Measurements from ENCODE around the gene FCGBP.

FCGBP gene

DNA sequence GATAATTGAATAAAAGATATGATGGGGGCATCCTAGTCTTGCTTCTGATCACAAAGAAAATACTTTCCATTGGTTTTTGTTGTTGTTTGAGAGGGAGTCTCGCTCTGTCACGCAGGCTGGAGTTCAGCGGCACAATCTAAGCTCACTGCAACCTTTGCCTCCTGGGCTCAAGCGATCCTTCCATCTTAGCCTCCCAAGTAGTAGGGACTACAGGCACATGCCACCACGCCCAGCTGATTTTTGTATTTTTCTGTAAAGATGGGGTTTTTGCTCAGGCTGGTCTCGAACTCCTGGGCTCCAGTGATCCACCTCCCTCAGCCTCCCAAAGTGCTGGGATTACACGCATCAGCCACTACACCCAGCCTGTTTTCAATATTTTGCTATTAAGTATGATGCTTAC lies 19.5 kb upstream of the FCGBP start:
- DNase-seq (ENCODE audit: extremely low read depth, low read depth), result no peak
- TF ChIP-seq, protein P1, sequence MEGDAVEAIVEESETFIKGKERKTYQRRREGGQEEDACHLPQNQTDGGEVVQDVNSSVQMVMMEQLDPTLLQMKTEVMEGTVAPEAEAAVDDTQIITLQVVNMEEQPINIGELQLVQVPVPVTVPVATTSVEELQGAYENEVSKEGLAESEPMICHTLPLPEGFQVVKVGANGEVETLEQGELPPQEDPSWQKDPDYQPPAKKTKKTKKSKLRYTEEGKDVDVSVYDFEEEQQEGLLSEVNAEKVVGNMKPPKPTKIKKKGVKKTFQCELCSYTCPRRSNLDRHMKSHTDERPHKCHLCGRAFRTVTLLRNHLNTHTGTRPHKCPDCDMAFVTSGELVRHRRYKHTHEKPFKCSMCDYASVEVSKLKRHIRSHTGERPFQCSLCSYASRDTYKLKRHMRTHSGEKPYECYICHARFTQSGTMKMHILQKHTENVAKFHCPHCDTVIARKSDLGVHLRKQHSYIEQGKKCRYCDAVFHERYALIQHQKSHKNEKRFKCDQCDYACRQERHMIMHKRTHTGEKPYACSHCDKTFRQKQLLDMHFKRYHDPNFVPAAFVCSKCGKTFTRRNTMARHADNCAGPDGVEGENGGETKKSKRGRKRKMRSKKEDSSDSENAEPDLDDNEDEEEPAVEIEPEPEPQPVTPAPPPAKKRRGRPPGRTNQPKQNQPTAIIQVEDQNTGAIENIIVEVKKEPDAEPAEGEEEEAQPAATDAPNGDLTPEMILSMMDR (IDR thresholded peaks at IDR 0.05; ENCODE audit: low read depth, low read length), result no peak

DNA sequence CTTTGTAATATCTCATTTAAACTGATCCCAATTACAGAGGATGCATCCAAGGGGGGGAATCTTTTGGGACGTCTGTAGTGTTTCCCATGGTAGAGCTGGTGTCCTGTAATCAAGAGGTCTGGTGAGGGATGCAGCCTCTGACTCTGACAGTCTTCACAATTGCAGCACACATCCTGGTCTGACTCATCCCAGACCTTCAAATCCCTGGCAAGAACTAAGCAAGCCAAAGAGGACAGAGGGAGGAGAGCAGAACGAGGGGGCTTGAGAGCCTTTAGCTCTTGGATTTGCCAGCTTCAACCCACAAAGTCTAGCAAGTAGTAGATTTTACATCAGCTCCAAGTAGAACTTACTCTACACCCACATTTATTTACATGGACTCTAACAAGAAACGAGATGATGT lies 17.3 kb upstream of the FCGBP start:
- TF ChIP-seq, protein P1 (IDR thresholded peaks at IDR 0.05; ENCODE audit: low read depth, low read length), result no peak
- no peak for DNase-seq (ENCODE audit: extremely low read depth, low read depth)

DNA sequence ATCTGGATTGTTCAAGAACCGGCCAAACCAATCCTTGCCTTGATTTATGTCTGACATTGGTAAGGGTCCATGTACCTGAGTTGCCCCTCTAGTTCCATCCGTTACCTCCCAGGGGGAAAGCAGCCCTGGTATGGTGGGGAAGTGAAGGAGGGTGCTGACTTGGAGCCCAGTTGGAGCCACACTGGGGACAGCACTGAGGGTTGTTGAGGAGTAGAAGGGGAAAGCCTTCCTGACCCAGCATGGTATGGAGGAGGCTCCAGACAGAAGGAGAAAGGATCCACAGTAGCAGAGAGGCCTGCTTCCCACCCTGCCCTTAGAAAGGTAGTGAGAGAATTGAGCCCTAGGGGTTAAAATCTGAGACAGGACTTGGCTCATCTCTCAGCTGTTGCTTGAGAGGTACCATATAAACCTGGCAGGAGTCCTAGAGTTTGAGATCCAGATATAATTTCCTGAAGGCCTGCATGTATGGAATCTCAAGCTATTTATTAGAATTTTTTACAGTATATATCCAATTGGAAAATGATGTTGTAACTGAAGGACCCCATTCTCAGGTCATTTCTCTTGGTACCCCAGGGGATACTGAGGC lies 16.7 kb upstream of the FCGBP start:
- TF ChIP-seq, protein P1 (IDR thresholded peaks at IDR 0.05; ENCODE audit: low read depth, low read length), result no peak
- no peak for DNase-seq (ENCODE audit: extremely low read depth, low read depth)

DNA sequence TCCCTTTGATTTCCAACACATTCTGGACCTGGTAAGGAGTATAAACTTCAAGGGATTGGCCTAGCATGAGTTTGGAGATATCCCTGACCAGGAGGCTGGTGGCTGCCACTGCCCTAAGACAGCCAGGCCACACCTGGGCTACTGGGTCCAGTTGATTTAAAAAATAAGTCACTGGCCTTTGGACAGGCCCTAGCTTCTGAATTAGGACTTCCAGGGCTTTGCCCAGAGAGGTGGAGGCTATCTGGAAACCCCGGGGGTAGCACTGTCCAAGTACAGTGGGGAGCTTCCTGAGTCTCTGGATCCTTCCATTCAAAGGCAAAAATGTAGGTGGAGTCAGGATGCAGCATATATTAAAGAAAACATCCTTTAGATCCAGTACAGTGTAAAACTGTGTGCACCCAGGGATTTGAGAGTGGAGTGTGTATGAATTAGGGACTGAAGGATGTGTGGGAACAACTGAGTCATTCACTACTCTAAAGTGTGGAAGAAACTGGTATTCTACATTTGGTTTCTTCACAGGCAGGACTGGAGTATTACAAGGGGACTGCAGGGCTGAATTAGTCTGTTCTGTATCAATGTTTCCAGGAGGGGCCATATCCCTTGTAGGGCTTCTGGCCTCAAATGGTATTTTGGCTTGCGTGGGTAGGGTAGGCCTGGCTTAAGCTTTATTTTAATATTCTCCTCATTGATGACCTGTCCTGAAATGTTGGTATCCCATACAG lies 14.8 kb upstream of the FCGBP start:
- TF ChIP-seq, protein P1 (IDR thresholded peaks at IDR 0.05; ENCODE audit: low read depth, low read length), result no peak

DNA sequence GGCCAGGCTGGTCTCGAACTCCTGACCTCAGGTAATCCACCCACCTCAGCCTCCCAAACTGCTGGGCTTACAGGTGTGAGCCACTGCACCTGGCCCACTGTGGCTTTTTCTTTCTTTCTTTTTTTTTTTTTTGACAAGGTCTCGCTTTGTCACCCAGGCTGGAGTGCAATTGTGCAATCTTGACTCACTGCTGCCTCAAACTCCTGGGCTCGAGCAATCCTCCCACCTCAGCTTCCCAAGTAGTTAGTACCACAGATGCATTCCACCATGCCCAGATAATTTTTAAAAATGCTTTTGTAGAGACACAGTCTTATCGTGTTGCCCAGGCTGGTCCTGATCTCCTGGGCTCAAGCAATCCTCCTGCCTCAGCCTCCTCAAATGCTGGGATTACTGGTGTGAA lies 12.1 kb upstream of the FCGBP start:
- DNase-seq (ENCODE audit: extremely low read depth, low read depth), result no peak

More for the DNA sequence above, 14.8 kb upstream of the FCGBP start:
- DNase-seq (ENCODE audit: extremely low read depth, low read depth), result no peak

DNA sequence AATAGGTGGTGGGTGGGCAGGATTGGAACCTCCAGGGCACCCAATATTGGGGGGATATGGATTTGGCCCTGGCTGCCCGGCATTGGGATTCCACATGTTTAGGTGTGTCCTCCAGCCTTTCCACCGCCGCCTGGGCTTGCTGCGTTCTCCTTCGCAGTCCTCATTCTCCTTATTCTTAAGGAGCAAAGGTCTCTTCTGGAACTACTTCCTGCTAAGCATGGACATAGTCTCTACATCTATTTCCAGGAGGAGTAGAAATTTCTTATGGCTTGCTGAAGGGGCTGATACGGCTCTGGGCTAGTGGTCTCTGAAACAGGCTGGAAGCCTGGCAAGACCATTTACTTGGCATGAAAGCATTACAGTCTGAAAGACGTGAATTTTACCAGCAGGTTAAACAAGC lies 9.2 kb upstream of the FCGBP start:
- TF ChIP-seq, protein P1 (IDR thresholded peaks at IDR 0.05; ENCODE audit: low read depth, low read length), result no peak
- no peak for DNase-seq (ENCODE audit: extremely low read depth, low read depth)

More for the DNA sequence above, 12.1 kb upstream of the FCGBP start:
- TF ChIP-seq, protein P1 (IDR thresholded peaks at IDR 0.05; ENCODE audit: low read depth, low read length), result no peak

DNA sequence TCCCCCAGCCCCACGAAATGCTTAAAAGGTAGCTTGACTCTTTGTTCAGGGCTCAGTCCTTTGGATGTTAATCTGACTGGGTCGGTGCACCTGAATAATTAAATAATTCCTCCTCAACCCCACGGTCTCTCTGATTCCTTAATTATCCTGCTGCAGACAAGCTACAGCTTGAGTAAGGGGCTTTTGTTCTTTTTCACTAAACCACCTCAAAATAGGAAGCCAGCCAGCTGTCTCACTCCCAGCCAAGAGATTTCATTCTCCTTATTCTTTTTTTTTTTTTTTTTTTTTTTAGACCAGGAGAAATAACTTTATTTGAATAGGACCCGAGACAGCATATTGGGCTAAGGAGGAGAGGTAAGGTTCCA lies 7.9 kb upstream of the FCGBP start:
- TF ChIP-seq, protein P1 (IDR thresholded peaks at IDR 0.05; ENCODE audit: low read depth, low read length), result no peak
- no peak for DNase-seq (ENCODE audit: extremely low read depth, low read depth)
